ENCODE data around the gene RPTOR. TPM values are rescaled to one million over a fixed set of nuclear protein-coding genes. Genes with fewer than 3 reads are reported as not detected.

Gene RPTOR
- total RNA-seq, 1 experiment from 2014 or later: 25.1 TPM

- H3K23ac ChIP-seq (ENCODE audit: insufficient read length, low read depth, low read length): no peak overlapping the region
- no peak overlapping the region for H3K4me2 ChIP-seq (ENCODE audit: insufficient read depth, insufficient read length, low read length)
- no peak overlapping the region for H2AK5ac ChIP-seq (ENCODE audit: insufficient read length, low read length)
- no peak overlapping the region for H3K14ac ChIP-seq (ENCODE audit: insufficient read depth, low read length)
- Mint-ChIP-seq H3K27me3 (ENCODE audit: low read depth) (peaks cover 45% of the 10 kb centered on the region), H3K4me1 (peaks cover 12 to 14% of the 10 kb centered on the region in 2 experiments), H3K27ac (no peak overlapping the region), H3K36me3 (ENCODE audit: insufficient read depth in 1 of 3, low read depth in 3 of 3) (no peaks in the 10 kb centered on the region), H3K9me3 (no peaks in the 10 kb centered on the region), H3K4me3 (no peak overlapping the region; a peak in 1 of 5 replicates)
- no peak overlapping the region for H3K4ac ChIP-seq (ENCODE audit: low read depth, low read length)
- no peak overlapping the region for H3K9ac ChIP-seq (ENCODE audit: extremely low read depth, insufficient read length, low read length)
- H2BK20ac ChIP-seq (ENCODE audit: low read depth, low read length, poor library complexity, severe bottlenecking): no peak overlapping the region
- no peak overlapping the region for H3K18ac ChIP-seq (ENCODE audit: insufficient read length, low read depth, low read length)
- TF ChIP-seq, protein P1, sequence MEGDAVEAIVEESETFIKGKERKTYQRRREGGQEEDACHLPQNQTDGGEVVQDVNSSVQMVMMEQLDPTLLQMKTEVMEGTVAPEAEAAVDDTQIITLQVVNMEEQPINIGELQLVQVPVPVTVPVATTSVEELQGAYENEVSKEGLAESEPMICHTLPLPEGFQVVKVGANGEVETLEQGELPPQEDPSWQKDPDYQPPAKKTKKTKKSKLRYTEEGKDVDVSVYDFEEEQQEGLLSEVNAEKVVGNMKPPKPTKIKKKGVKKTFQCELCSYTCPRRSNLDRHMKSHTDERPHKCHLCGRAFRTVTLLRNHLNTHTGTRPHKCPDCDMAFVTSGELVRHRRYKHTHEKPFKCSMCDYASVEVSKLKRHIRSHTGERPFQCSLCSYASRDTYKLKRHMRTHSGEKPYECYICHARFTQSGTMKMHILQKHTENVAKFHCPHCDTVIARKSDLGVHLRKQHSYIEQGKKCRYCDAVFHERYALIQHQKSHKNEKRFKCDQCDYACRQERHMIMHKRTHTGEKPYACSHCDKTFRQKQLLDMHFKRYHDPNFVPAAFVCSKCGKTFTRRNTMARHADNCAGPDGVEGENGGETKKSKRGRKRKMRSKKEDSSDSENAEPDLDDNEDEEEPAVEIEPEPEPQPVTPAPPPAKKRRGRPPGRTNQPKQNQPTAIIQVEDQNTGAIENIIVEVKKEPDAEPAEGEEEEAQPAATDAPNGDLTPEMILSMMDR (conservative IDR thresholded peaks at IDR 0.05): no peak
- DNase-seq: no peak
- no peaks in the 10 kb centered on the region for H3K79me2 ChIP-seq (ENCODE audit: insufficient read depth, low read length)
- H3T11ph ChIP-seq (ENCODE audit: low read length): no peak overlapping the region
- no peak overlapping the region for H2BK5ac ChIP-seq (ENCODE audit: insufficient read length, low read length)
- H2BK12ac ChIP-seq (ENCODE audit: insufficient read length, low read depth, low read length): no peak overlapping the region
- H3K27ac ChIP-seq (ENCODE audit: insufficient read length, low read depth, low read length): no peak overlapping the region
- H3K4me1 ChIP-seq (ENCODE audit: insufficient read depth, low read length): no peaks in the 10 kb centered on the region; the same call in 1 of the 2 replicates
- no peak overlapping the region for H2BK15ac ChIP-seq (ENCODE audit: low read depth, low read length)
- H3K79me1 ChIP-seq (ENCODE audit: insufficient read depth, low read depth, low read length, poor library complexity, severe bottlenecking): no peaks in the 10 kb centered on the region
- no peak overlapping the region for H2BK120ac ChIP-seq (ENCODE audit: low read depth, low read length, poor library complexity, severe bottlenecking)
- H3K27me3 ChIP-seq (ENCODE audit: insufficient read depth, low read length): no peaks in the 10 kb centered on the region
- H4K8ac ChIP-seq (replicated peaks; ENCODE audit: insufficient read length, low read depth, low read length): no peak overlapping the region
- no peaks in the 10 kb centered on the region for H3K9me3 ChIP-seq (ENCODE audit: control insufficient read depth, low read depth, low read length)
- H4K20me1 ChIP-seq (ENCODE audit: control insufficient read depth, insufficient read depth, insufficient read length): no peaks in the 10 kb centered on the region
- H3K23me2 ChIP-seq (ENCODE audit: insufficient read length, low read depth, low read length, poor library complexity, severe bottlenecking): no peaks in the 10 kb centered on the region
- H3K56ac ChIP-seq (ENCODE audit: insufficient read length, low read depth, low read length): no peak overlapping the region
- H2AFZ ChIP-seq (ENCODE audit: low read length): no peak overlapping the region
- no peak overlapping the region for H4K91ac ChIP-seq (ENCODE audit: insufficient read length, low read depth, low read length)
- WGBS (ENCODE audit: extremely low coverage, insufficient read length, low lambda C conversion rate): no CpG with 5 or more reads among the region's 14 CpGs
- H4K5ac ChIP-seq (ENCODE audit: insufficient read length, low read depth, low read length): no peak overlapping the region
These were observed 6.2 kb upstream of the RPTOR start for GRCh38 chr17:80538484-80538883.

All from H9 (cell line).